MM.1S (cell line): ENCODE data around the gene DDB1.

Experiments used
- DNase-seq: peaks from one replicate; pipeline ENCODE4 v3.0.0-alpha.2; 2015
- H2AFZ ChIP-seq: fragments of 300-600 bp; sonication (generic); 2 replicates; pipeline ENCODE4 v1.6.0; 2016; ENCODE audit warnings: antibody characterized with exemption, low read length
- H3F3A ChIP-seq: fragments of 300-600 bp; sonication (generic); 2 replicates; pipeline ENCODE4 v1.6.1; 2016; ENCODE audit warnings: mild to moderate bottlenecking, antibody characterized with exemption, low read length, moderate library complexity, mixed read lengths; ENCODE audit not compliant: insufficient read depth
- H3K27ac ChIP-seq: fragments of 300-600 bp; sonication (generic); 2 replicates; pipeline ENCODE4 v1.5.1; 2016; ENCODE audit warnings: mild to moderate bottlenecking, low read length
- H3K27me3 ChIP-seq: fragments of 300-600 bp; sonication (generic); replicated peaks from 2 replicates; pipeline ENCODE4 v1.6.0; 2016; ENCODE audit warnings: low read length; ENCODE audit not compliant: insufficient read depth
- H3K36me3 ChIP-seq: fragments of 300-600 bp; sonication (generic); replicated peaks from 2 replicates; pipeline ENCODE4 v1.6.1; 2016; ENCODE audit warnings: mild to moderate bottlenecking, low read length, mixed read lengths; ENCODE audit not compliant: insufficient read depth
- H3K4me1 ChIP-seq: fragments of 300-600 bp; sonication (generic); 2 replicates; pipeline ENCODE4 v1.6.1; 2016; ENCODE audit warnings: low read length, mixed read lengths
- H3K4me2 ChIP-seq: fragments of 300-600 bp; sonication (generic); 2 replicates; pipeline ENCODE4 v1.6.0; 2016; ENCODE audit warnings: low read depth, low read length
- H3K4me3 ChIP-seq: fragments of 300-600 bp; sonication (generic); 2 replicates; pipeline ENCODE4 v1.5.1; 2016; ENCODE audit warnings: low read length, mixed read lengths
- H3K79me2 ChIP-seq: fragments of 300-600 bp; sonication (generic); 2 replicates; pipeline ENCODE4 v1.6.1; 2016; ENCODE audit warnings: mixed run types, low read length, mixed read lengths
- H3K9ac ChIP-seq: fragments of 300-600 bp; sonication (generic); 2 replicates; pipeline ENCODE4 v1.6.1; 2016; ENCODE audit warnings: low read length, mixed read lengths
- H3K9me2 ChIP-seq: fragments of 300-600 bp; sonication (generic); replicated peaks from 2 replicates; pipeline ENCODE4 v1.6.1; 2016; ENCODE audit warnings: mild to moderate bottlenecking, low read length, mixed read lengths; ENCODE audit not compliant: insufficient read depth
- H3K9me3 ChIP-seq: fragments of 300-600 bp; sonication (generic); replicated peaks from 2 replicates; pipeline ENCODE4 v1.6.1; 2016; ENCODE audit warnings: mild to moderate bottlenecking, low read length, mixed read lengths; ENCODE audit not compliant: insufficient read depth
- H4K20me1 ChIP-seq: fragments of 300-600 bp; sonication (generic); 2 replicates; pipeline ENCODE4 v1.6.1; 2016; ENCODE audit warnings: mild to moderate bottlenecking, low read length, moderate library complexity, mixed read lengths; ENCODE audit not compliant: insufficient read depth
- EZH2 ChIP-seq: fragments of 300-600 bp; sonication (generic); optimal IDR thresholded peaks from 2 replicates; pipeline ENCODE3; 2017; ENCODE audit warnings: low read depth, mild to moderate bottlenecking, antibody characterized with exemption, low read length, mixed read lengths
- EZH2phosphoT487 ChIP-seq: fragments of 300-600 bp; sonication (generic); IDR thresholded peaks from 2 replicates; pipeline ENCODE4 v1.6.1; 2018; ENCODE audit warnings: antibody characterized with exemption, low read length
- TF ChIP-seq, protein P1 (sequence below): fragments of 300-600 bp; sonication (generic); IDR thresholded peaks from 2 replicates; pipeline ENCODE4 v1.5.1; 2016; ENCODE audit warnings: antibody characterized with exemption, low read length, mixed read lengths

Gene DDB1

DNA sequence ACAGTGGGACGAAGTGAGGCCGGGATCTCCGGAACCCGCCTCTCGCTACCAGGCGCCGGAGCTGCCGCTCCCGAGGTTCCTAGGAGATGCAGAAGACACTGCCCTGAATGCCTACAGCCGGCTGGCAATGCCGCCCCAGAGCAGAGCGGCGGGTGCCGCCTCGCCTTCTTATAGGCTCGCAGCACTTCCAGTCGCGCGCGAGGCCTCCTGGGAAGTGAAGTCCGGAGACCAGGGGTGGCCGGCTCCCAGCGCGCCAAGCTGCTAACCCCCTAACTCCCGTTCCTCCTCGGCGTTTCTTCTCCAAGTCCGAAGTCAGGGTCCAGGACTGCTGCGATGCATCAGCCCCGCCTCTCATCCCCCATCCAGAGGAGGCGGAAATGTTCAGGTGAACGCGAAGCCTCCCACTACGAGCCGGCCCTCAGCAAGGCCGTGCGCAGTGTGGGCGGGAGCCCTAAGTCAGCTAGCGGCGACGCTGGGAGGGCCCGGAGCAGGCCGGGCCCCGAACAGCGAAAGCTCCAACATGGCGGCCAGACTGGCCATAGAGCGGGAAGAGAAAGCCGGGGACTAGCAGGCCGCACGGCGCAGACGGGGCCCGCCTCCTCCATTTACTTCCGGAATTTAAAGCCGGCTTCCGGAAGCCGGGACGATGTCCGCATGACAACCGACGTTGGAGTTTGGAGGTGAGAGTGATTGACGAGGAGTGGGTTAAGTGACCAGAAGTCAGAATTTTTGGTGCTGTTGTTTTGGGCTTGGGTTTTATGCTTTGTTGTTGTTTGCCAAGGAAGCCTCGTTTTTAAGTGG is 29.0 kb upstream of the DDB1 start, which contains the start of the genes CYB561A3 and TMEM138:
Gene CYB561A3 (minus strand): TSS at position 142 of the 801 bp plus-strand sequence. CDS start 5,169 bp downstream, outside the sequence.
Gene TMEM138 (plus strand): TSS at position 634 of the 801 bp plus-strand sequence. CDS start 2,017 bp downstream, outside the sequence.
- H3K27ac ChIP-seq = peak within 1 kb of the TSS; percentile 98
- DNase-seq = peak; percentile 93
- H3K79me2 ChIP-seq = peaks cover 37% of the 10 kb centered on the region
- H3K27me3 ChIP-seq = no peaks in the 10 kb centered on the region
- peaks cover 15% of the 10 kb centered on the region; the same call in 1 of the 2 replicates for H3K4me1 ChIP-seq
- H3K36me3 ChIP-seq = peaks cover 10% of the 10 kb centered on the region
- peak within 1 kb of the TSS; percentile 98 for H3K9ac ChIP-seq
- peak within 1 kb of the TSS; percentile 97 for H2AFZ ChIP-seq
- H3K4me3 ChIP-seq = peak within 1 kb of the TSS; percentile 83
- TF ChIP-seq, protein P1, sequence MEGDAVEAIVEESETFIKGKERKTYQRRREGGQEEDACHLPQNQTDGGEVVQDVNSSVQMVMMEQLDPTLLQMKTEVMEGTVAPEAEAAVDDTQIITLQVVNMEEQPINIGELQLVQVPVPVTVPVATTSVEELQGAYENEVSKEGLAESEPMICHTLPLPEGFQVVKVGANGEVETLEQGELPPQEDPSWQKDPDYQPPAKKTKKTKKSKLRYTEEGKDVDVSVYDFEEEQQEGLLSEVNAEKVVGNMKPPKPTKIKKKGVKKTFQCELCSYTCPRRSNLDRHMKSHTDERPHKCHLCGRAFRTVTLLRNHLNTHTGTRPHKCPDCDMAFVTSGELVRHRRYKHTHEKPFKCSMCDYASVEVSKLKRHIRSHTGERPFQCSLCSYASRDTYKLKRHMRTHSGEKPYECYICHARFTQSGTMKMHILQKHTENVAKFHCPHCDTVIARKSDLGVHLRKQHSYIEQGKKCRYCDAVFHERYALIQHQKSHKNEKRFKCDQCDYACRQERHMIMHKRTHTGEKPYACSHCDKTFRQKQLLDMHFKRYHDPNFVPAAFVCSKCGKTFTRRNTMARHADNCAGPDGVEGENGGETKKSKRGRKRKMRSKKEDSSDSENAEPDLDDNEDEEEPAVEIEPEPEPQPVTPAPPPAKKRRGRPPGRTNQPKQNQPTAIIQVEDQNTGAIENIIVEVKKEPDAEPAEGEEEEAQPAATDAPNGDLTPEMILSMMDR = no peak
- TF ChIP-seq EZH2phosphoT487 = no peak
- no peak for TF ChIP-seq EZH2
- H3K9me2 ChIP-seq = no peaks in the 10 kb centered on the region
- H3K4me2 ChIP-seq = peak within 1 kb of the TSS; percentile 92
- H3K9me3 ChIP-seq = no peaks in the 10 kb centered on the region
- H3F3A ChIP-seq = peaks cover 10% of the 10 kb centered on the region; the same call in 1 of the 2 replicates
- no peaks in the 10 kb centered on the region for H4K20me1 ChIP-seq

DNA sequence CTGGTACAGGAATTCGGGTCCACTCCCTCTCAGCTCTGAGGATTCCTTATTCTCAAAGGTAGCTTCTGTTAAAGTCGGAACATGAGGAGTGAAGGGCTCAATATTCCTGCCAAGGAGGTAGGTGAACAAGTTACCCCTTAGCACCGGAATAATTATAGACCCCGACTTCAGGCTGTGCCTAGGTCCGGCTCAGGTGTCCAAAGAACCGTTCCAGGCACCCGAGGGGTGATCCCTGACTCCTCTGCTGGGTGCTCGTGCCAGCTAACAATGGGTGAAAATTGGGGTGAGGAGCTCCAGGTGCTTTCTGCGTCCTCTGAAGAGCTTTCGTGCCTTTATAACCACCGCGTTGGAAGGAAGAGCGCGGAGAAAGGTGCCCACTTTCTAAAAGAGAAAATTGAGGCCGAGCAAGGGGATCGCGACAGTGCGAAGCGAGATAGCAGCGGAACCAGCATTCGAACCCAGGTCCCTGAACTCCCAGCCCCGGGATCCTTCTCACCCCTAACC is 28.4 kb upstream of the DDB1 start:
- H3K9me3 ChIP-seq = no peaks in the 10 kb centered on the region
- peak; percentile 9 for DNase-seq
- H3K4me2 ChIP-seq = peak overlapping the region; percentile 92
- H2AFZ ChIP-seq = peak overlapping the region; percentile 97
- peak overlapping the region; percentile 98; the same call in 1 of the 2 replicates for H3K27ac ChIP-seq
- H3K9ac ChIP-seq = peak overlapping the region; percentile 98
- H3K4me3 ChIP-seq = peak overlapping the region; percentile 83
- no peak for TF ChIP-seq EZH2
- TF ChIP-seq, protein P1 = no peak
- no peak for TF ChIP-seq EZH2phosphoT487
- H3F3A ChIP-seq = peaks cover 10% of the 10 kb centered on the region; the same call in 1 of the 2 replicates
- no peaks in the 10 kb centered on the region for H3K9me2 ChIP-seq
- H3K79me2 ChIP-seq = peaks cover 37% of the 10 kb centered on the region
- peaks cover 6% of the 10 kb centered on the region for H3K36me3 ChIP-seq
- H3K4me1 ChIP-seq = peaks cover 15% of the 10 kb centered on the region; the same call in 1 of the 2 replicates
- H3K27me3 ChIP-seq = no peaks in the 10 kb centered on the region
- H4K20me1 ChIP-seq = no peaks in the 10 kb centered on the region

DNA sequence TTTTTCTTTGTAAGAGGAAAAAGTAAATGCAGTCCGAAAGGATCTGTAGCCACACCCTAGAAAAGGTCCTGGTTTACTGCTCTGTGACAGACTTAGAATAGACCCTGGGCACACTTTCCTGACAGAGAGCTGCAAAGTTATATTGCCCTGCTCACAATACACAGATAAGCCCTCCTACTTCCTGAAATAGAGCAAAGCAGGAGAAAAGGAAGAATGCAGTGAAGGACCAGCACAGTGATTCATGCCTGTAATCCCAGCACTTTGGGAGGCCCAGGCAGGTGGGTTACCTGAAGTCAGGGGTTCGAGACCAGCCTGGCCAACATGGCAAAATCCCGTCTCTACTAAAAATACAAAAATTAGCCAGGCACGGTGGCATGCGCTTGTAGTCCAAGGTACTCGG is 26.6 kb upstream of the DDB1 start:
- no peak overlapping the region for H3K27ac ChIP-seq
- peaks cover 6% of the 10 kb centered on the region for H3K36me3 ChIP-seq
- H3F3A ChIP-seq = peaks cover 10% of the 10 kb centered on the region; the same call in 1 of the 2 replicates
- no peak overlapping the region for H3K4me3 ChIP-seq
- H3K9me2 ChIP-seq = no peaks in the 10 kb centered on the region
- H3K79me2 ChIP-seq = peaks cover 33% of the 10 kb centered on the region
- no peaks in the 10 kb centered on the region for H4K20me1 ChIP-seq
- no peak overlapping the region for H3K4me2 ChIP-seq
- peaks cover 15% of the 10 kb centered on the region; the same call in 1 of the 2 replicates for H3K4me1 ChIP-seq
- no peaks in the 10 kb centered on the region for H3K9me3 ChIP-seq
- no peaks in the 10 kb centered on the region for H3K27me3 ChIP-seq
- DNase-seq = no peak
- no peak overlapping the region for H3K9ac ChIP-seq
- TF ChIP-seq, protein P1 = no peak
- TF ChIP-seq EZH2phosphoT487 (no peak), EZH2 (no peak)
- H2AFZ ChIP-seq = no peak overlapping the region
